ENCODE results near the gene CD2.

The CD2 gene

DNA sequence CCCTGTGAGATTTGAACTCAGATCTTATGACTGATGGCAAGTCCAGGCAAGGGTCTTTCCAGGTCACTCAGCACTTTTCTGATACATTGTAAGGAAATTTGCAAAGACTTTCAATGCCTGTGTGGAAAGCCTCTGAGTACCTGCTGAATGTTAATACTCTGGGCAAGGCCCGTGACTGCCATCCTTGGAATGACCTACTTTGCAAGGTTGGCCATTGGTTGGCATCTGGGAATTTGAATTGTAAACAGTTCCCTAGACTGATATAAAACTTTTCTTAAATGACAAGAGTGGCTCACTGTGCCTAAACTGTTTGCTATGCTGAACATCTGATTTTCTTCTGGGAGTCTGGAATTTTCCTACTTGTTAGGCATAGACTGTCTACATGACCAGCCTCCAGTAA, 57.1 kb downstream of the CD2 start:
- in situ Hi-C loops (cut with MboI; ENCODE audit: low sequenced_read_pairs) = no loop called here

DNA sequence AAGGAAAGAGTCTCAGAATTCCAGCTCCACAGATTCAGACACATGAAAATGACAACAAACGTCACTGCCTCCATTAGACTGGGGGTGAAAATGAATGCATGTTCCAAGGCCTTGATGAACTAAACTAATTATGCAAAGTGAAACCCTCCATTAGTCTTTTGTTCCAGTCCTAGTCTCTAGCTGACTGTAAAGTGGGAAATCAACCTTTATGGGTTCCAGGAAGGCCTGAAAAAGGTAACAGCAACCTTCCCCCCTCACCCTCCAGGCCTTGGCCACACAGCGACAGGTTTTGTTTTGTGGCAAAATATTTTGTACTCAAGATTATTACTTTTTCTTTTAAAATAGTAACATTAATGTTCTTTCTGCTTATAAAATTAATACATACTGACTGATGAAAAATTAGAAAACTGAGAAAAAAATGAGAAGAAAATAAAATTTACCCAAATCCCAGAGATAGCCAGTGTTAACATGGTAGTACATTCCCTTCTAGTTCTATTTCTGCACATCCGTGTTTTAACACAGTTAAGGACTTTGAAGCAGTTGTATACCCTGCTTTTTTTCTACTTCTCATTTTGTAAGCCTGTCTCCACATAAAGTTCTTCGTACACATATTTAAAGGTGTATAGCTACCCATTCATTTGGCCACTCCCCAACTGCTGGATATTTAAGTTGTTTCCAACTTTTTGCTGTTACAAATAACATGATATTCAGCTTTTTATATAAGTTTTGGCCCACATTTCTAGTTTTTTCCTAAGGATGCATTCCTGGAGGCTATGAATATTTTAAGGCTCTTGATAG, 60.9 kb downstream of the CD2 start:
- in situ Hi-C loops (cut with MboI; ENCODE audit: low sequenced_read_pairs) = no loop called here

- in situ Hi-C loops (cut with MboI; ENCODE audit: low sequenced_read_pairs) = no loop called here
Measured at GRCh38 chr1:116817582-116818064, 63.4 kb downstream of the CD2 start.
